GM12873 (cell line): ENCODE data around the gene C1QTNF9B.

Source experiments
- CTCF ChIP-seq: IDR thresholded peaks from 2 replicates; pipeline ENCODE4 v1.5.1; 2012; ENCODE audit warnings: low read depth, mild to moderate bottlenecking, moderate library complexity, low read length, control low read depth; ENCODE audit not compliant: insufficient read depth; ENCODE audit errors: missing control alignments

The C1QTNF9B gene

GRCh38 chr13:23870356-23871140 lies 26.8 kb downstream of the C1QTNF9B start:
- TF ChIP-seq CTCF: peak; percentile 18

- no peak for TF ChIP-seq CTCF
Observed at GRCh38 chr13:23868521-23868920, 28.8 kb downstream of the C1QTNF9B start.

- TF ChIP-seq CTCF: no peak
Observed at GRCh38 chr13:23867027-23867491, 30.2 kb downstream of the C1QTNF9B start.

GRCh38 chr13:23866420-23867026 lies 30.8 kb downstream of the C1QTNF9B start:
- TF ChIP-seq CTCF: no peak

- TF ChIP-seq CTCF: no peak
Observed at GRCh38 chr13:23865906-23866305, 31.4 kb downstream of the C1QTNF9B start.

GRCh38 chr13:23865026-23865425 lies 32.3 kb downstream of the C1QTNF9B start:
- no peak for TF ChIP-seq CTCF

GRCh38 chr13:23861310-23861709 lies 36.0 kb downstream of the C1QTNF9B start:
- no peak for TF ChIP-seq CTCF
